IMR-90 (cell line): ENCODE measurements around the gene TMC3. TPM values are rescaled to one million over a fixed set of nuclear protein-coding genes. Genes with fewer than 3 reads are reported as not detected.

Experiments
- ATAC-seq: fragments of 200-7000 bp; cut with Tn5 transposase; 2 replicates; pipeline ENCODE4 v1.9.1; 2020; ENCODE audit warnings: low read depth, mild to moderate bottlenecking, moderate library complexity
- BruUV-seq: library from RNA; stranded (reverse); fragments of 400-500 nt; replicated peaks from 2 replicates; lab custom pipeline; 2021; lab: Mats Ljungman, UMichigan
- CTCF ChIA-PET: fragments of 300-600 bp; formaldehyde crosslinking; extraction: SDS; loops from one replicate; lab custom pipeline; 2021; ENCODE audit warnings: antibody characterized with exemption; lab: Yijun Ruan, JAX
- POLR2A ChIA-PET: fragments of 300-600 bp; sonication (Branson Sonifier 250); formaldehyde crosslinking; loops from one replicate; lab custom pipeline; 2022; ENCODE audit warnings: antibody characterized with exemption; ENCODE audit not compliant: unreplicated experiment; lab: Charles Lee
- DNase-seq: peaks from one replicate; pipeline ENCODE4 v3.0.0; 2013
- H2AFZ ChIP-seq: replicated peaks from 2 replicates; pipeline ENCODE3; 2013; ENCODE audit warnings: low read length, mild to moderate bottlenecking; ENCODE audit not compliant: poor library complexity
- H2AK5ac ChIP-seq: 2 replicates; pipeline ENCODE4 v1.6.1; 2013; ENCODE audit warnings: low read depth, low read length, inconsistent platforms
- H2AK9ac ChIP-seq: replicated peaks from 2 replicates; pipeline ENCODE3; 2013; ENCODE audit warnings: mild to moderate bottlenecking, low read depth, low read length, moderate library complexity; ENCODE audit not compliant: poor library complexity
- H2BK120ac ChIP-seq: 2 replicates; pipeline ENCODE4 v1.6.1; 2013; ENCODE audit warnings: low read depth, low read length, inconsistent platforms
- H2BK15ac ChIP-seq: 3 replicates; pipeline ENCODE4 v1.6.1; 2013; ENCODE audit warnings: low read depth, low read length, inconsistent platforms
- H2BK20ac ChIP-seq: 2 replicates; pipeline ENCODE4 v1.6.1; 2013; ENCODE audit warnings: low read depth, mild to moderate bottlenecking, inconsistent platforms, low read length, moderate library complexity
- H2BK5ac ChIP-seq: 2 replicates; pipeline ENCODE4 v1.6.1; 2013; ENCODE audit warnings: mild to moderate bottlenecking, low read depth, low read length, inconsistent platforms; ENCODE audit not compliant: poor library complexity, severe bottlenecking
- H3K14ac ChIP-seq: replicated peaks from 2 replicates; pipeline ENCODE4 v1.6.1; 2013; ENCODE audit warnings: low read depth, low read length, inconsistent platforms
- H3K18ac ChIP-seq: 2 replicates; pipeline ENCODE4 v1.6.1; 2013; ENCODE audit warnings: low read depth, low read length, control low read depth
- H3K23ac ChIP-seq: 2 replicates; pipeline ENCODE4 v1.6.1; 2013; ENCODE audit warnings: low read depth, low read length, inconsistent platforms
- H3K27ac ChIP-seq: 2 replicates; pipeline ENCODE4 v1.5.1; 2013; ENCODE audit warnings: mild to moderate bottlenecking, control low read depth, low read length; ENCODE audit not compliant: insufficient read depth
- H3K27me3 ChIP-seq: 2 replicates; pipeline ENCODE4 v1.6.1; 2013; ENCODE audit warnings: low read length; ENCODE audit not compliant: control insufficient read depth, insufficient read depth
- H3K36me3 ChIP-seq: 2 replicates; pipeline ENCODE4 v1.6.1; 2013; ENCODE audit warnings: low read length, mixed read lengths; ENCODE audit not compliant: control insufficient read depth, insufficient read depth
- H3K4ac ChIP-seq: 2 replicates; pipeline ENCODE4 v1.6.1; 2013; ENCODE audit warnings: low read depth, low read length, inconsistent platforms
- H3K4me1 ChIP-seq: 2 replicates; pipeline ENCODE4 v1.6.1; 2013; ENCODE audit warnings: low read length, mixed read lengths; ENCODE audit not compliant: control insufficient read depth, insufficient read depth
- H3K4me2 ChIP-seq: 2 replicates; pipeline ENCODE4 v1.6.1; 2013; ENCODE audit warnings: low read depth, mild to moderate bottlenecking, control low read depth, low read length, moderate library complexity
- H3K4me3 ChIP-seq: 2 replicates; pipeline ENCODE4 v1.5.1; 2013; ENCODE audit warnings: low read depth, mild to moderate bottlenecking, control low read depth, low read length, moderate library complexity; ENCODE audit not compliant: insufficient read depth
- H3K56ac ChIP-seq: 2 replicates; pipeline ENCODE4 v1.6.1; 2013; ENCODE audit warnings: low read length, inconsistent platforms; ENCODE audit not compliant: insufficient read depth; ENCODE audit errors: extremely low read depth
- H3K79me1 ChIP-seq, 2 experiments: 2 replicates each; pipeline ENCODE4 v1.6.1; 2013; ENCODE audit warnings: low read length in 2 of 2, inconsistent platforms in 1 of 2, low read depth in 1 of 2
- H3K9ac ChIP-seq: 2 replicates; pipeline ENCODE4 v1.6.1; 2013; ENCODE audit warnings: low read depth, low read length, control low read depth
- H3K9me1 ChIP-seq: 2 replicates; pipeline ENCODE4 v1.6.1; 2013; ENCODE audit warnings: low read length, inconsistent platforms; ENCODE audit not compliant: insufficient read depth
- H3K9me3 ChIP-seq: 2 replicates; pipeline ENCODE4 v1.6.1; 2013; ENCODE audit warnings: low read length; ENCODE audit not compliant: control insufficient read depth, insufficient read depth
- H4K20me1 ChIP-seq: 2 replicates; pipeline ENCODE4 v1.6.1; 2013; ENCODE audit warnings: low read length, inconsistent platforms; ENCODE audit not compliant: insufficient read depth
- H4K5ac ChIP-seq: 2 replicates; pipeline ENCODE4 v1.6.1; 2013; ENCODE audit warnings: mild to moderate bottlenecking, low read depth, low read length, control low read depth
- H4K8ac ChIP-seq, 2 experiments: 2 replicates each; pipeline ENCODE4 v1.6.1; 2013; ENCODE audit warnings: low read depth in 2 of 2, low read length in 2 of 2, control low read depth in 1 of 2, inconsistent platforms in 1 of 2
- H4K91ac ChIP-seq: 2 replicates; pipeline ENCODE4 v1.6.1; 2013; ENCODE audit warnings: low read depth, low read length, inconsistent platforms; ENCODE audit not compliant: insufficient read depth
- FOS ChIP-seq: fragments of 150-350 bp; IDR thresholded peaks from 2 replicates; pipeline ENCODE4 v1.6.1; 2016; ENCODE audit warnings: low read depth, low read length
- MAZ ChIP-seq: IDR thresholded peaks from 2 replicates; pipeline ENCODE4 v1.6.1; 2012; ENCODE audit warnings: low read depth, mild to moderate bottlenecking, low read length, improper control_type of control experiment, moderate library complexity, borderline replicate concordance
- MXI1 ChIP-seq: IDR thresholded peaks from 2 replicates; pipeline ENCODE4 v1.6.1; 2012; ENCODE audit warnings: low read depth, mild to moderate bottlenecking, low read length, moderate library complexity, borderline replicate concordance
- NFE2L2 ChIP-seq: fragments of 150-350 bp; IDR thresholded peaks from 2 replicates; pipeline ENCODE4 v1.6.1; 2016; ENCODE audit warnings: low read depth, mild to moderate bottlenecking, low read length
- POLR2A ChIP-seq: IDR thresholded peaks from 2 replicates; pipeline ENCODE4 v1.6.1; 2012; ENCODE audit warnings: mild to moderate bottlenecking, low read depth, low read length
- RAD21 ChIP-seq: IDR thresholded peaks from 2 replicates; pipeline ENCODE4 v1.6.1; 2012; ENCODE audit warnings: low read length, improper control_type of control experiment
- RFX5 ChIP-seq: IDR thresholded peaks from 2 replicates; pipeline ENCODE4 v1.8.0; 2012; ENCODE audit warnings: low read depth, mild to moderate bottlenecking, low read length, moderate library complexity
- WGBS, 2 experiments: methylation state at CpG; one replicate each; pipeline versions ENCODE4 v1.1.5 to v1.1.7; 2013; ENCODE audit warnings: missing lambda C conversion rate in 2 of 2; ENCODE audit not compliant: insufficient read length in 1 of 2; ENCODE audit errors: extremely low coverage in 2 of 2; 5-methylcytosine and 5-hydroxymethylcytosine counted together
- dilution Hi-C: fragments of 300-500 bp; cut with HindIII; formaldehyde crosslinking; loops from one replicate; pipeline ENCODE4 v1.14.3; 2018; ENCODE audit warnings: low sequenced_read_pairs; ENCODE audit not compliant: unreplicated experiment
- in situ Hi-C: fragments of 300-500 bp; cut with MboI; formaldehyde crosslinking; loops from 3 replicates; pipeline ENCODE4 v1.14.3; 2019; ENCODE audit warnings: low sequenced_read_pairs, inconsistent platforms, mixed read lengths
- intact Hi-C: fragments of 100-400 bp; cut with micrococcal nuclease; formaldehyde crosslinking; loops from 2 replicates; pipeline ENCODE4 v1.10.0; 2022
- polyA plus RNA-seq, 3 experiments: library from polyadenylated mRNA; depleted of rRNA; stranded (reverse); fragments of >200 nt; gene quantifications; 2 replicates each; pipeline ENCODE4 v1.2.3, GENCODE V29; 2012; ENCODE audit warnings: low replicate concordance in 1 of 3
- total RNA-seq: library from RNA; depleted of rRNA; stranded (reverse); fragments of >200 nt; gene quantifications from 2 replicates; pipeline ENCODE4 v1.2.3, GENCODE V29; 2012
- TF ChIP-seq, protein P1 (sequence below): conservative IDR thresholded peaks from 2 replicates; pipeline ENCODE4 v1.5.1; 2012; ENCODE audit warnings: mild to moderate bottlenecking, low read depth, low read length, improper control_type of control experiment
- TF ChIP-seq, protein P2 (sequence below): fragments of 150-350 bp; IDR thresholded peaks from 2 replicates; pipeline ENCODE4 v1.6.1; 2017; ENCODE audit warnings: mild to moderate bottlenecking, antibody characterized with exemption, low read length, low read depth
- TF ChIP-seq, protein P3 (sequence below): fragments of 150-350 bp; IDR thresholded peaks from 2 replicates; pipeline ENCODE4 v1.6.1; 2016; ENCODE audit warnings: low read depth, mild to moderate bottlenecking, low read length, moderate library complexity, borderline replicate concordance

TMC3 gene
- total and polyA plus RNA-seq, 2 of the 4 experiments (the other 2 are of a cell fraction), result not detected

DNA sequence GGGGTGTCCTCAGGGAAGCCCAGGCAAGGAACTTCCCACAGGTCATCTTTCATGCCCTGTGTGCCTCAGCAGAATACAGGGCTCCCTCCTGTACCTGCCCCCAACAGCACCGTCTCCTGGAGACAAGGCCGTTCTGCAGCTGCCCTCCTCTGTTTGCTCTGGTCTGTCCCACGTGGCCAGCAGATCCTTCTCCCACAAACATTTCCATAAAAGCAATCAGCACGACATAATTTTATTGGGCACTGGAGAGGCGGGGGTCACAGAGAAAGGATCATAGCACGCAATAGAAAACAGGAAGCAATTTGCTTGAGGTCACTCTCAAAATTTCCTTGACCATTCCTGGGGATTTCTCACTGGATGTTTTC, 79.5 kb downstream of the TMC3 start:
- H3K36me3 ChIP-seq, result peaks cover 15% of the 10 kb centered on the region; the same call in 1 of the 2 replicates
- ChIA-PET POLR2A (no interaction called here), CTCF (no interaction called here)
- no peaks in the 10 kb centered on the region for H3K9me3 ChIP-seq
- H3K79me1 ChIP-seq, result no peaks in the 10 kb centered on the region
- no peak overlapping the region; the same call in 1 of the 2 replicates for H3K23ac ChIP-seq
- no peaks in the 10 kb centered on the region for H3K27me3 ChIP-seq
- no peak overlapping the region for H4K5ac ChIP-seq
- H2BK5ac ChIP-seq, result no peak overlapping the region
- H2BK120ac ChIP-seq, result no peak overlapping the region
- dilution Hi-C loops (no loop called here), in situ Hi-C loops (no loop called here), intact Hi-C loops (no loop called here)
- BruUV-seq, result no TSS peak
- no peaks in the 10 kb centered on the region for H3K4me1 ChIP-seq
- no peak overlapping the region for H2BK15ac ChIP-seq
- no peak overlapping the region for H3K4ac ChIP-seq
- H3K9ac ChIP-seq, result no peak overlapping the region
- no peak for TF ChIP-seq RFX5
- TF ChIP-seq, protein P1, sequence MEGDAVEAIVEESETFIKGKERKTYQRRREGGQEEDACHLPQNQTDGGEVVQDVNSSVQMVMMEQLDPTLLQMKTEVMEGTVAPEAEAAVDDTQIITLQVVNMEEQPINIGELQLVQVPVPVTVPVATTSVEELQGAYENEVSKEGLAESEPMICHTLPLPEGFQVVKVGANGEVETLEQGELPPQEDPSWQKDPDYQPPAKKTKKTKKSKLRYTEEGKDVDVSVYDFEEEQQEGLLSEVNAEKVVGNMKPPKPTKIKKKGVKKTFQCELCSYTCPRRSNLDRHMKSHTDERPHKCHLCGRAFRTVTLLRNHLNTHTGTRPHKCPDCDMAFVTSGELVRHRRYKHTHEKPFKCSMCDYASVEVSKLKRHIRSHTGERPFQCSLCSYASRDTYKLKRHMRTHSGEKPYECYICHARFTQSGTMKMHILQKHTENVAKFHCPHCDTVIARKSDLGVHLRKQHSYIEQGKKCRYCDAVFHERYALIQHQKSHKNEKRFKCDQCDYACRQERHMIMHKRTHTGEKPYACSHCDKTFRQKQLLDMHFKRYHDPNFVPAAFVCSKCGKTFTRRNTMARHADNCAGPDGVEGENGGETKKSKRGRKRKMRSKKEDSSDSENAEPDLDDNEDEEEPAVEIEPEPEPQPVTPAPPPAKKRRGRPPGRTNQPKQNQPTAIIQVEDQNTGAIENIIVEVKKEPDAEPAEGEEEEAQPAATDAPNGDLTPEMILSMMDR, result no peak
- no peak for TF ChIP-seq POLR2A
- no peak for TF ChIP-seq MXI1
- TF ChIP-seq, protein P2, sequence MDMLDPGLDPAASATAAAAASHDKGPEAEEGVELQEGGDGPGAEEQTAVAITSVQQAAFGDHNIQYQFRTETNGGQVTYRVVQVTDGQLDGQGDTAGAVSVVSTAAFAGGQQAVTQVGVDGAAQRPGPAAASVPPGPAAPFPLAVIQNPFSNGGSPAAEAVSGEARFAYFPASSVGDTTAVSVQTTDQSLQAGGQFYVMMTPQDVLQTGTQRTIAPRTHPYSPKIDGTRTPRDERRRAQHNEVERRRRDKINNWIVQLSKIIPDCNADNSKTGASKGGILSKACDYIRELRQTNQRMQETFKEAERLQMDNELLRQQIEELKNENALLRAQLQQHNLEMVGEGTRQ, result no peak
- no peak for TF ChIP-seq NFE2L2
- TF ChIP-seq RAD21, result no peak
- TF ChIP-seq, protein P3, sequence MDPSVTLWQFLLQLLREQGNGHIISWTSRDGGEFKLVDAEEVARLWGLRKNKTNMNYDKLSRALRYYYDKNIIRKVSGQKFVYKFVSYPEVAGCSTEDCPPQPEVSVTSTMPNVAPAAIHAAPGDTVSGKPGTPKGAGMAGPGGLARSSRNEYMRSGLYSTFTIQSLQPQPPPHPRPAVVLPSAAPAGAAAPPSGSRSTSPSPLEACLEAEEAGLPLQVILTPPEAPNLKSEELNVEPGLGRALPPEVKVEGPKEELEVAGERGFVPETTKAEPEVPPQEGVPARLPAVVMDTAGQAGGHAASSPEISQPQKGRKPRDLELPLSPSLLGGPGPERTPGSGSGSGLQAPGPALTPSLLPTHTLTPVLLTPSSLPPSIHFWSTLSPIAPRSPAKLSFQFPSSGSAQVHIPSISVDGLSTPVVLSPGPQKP, result no peak
- no peak for TF ChIP-seq MAZ
- TF ChIP-seq FOS, result no peak
- no peak overlapping the region for H2AK9ac ChIP-seq
- no peak overlapping the region for H3K4me3 ChIP-seq
- no peak overlapping the region for H3K14ac ChIP-seq
- H4K91ac ChIP-seq, result no peak overlapping the region
- H3K9me1 ChIP-seq, result peaks cover 15% of the 10 kb centered on the region
- no peak overlapping the region for H3K18ac ChIP-seq
- no peak overlapping the region for H3K56ac ChIP-seq
- WGBS, 2 experiments, result 53% methylated on average over 3 of the region's 6 CpGs; no CpG with 5 or more reads in 1 of the 2 experiments
- no peak for ATAC-seq
- no peak overlapping the region for H2BK20ac ChIP-seq
- no peak overlapping the region for H3K4me2 ChIP-seq
- no peaks in the 10 kb centered on the region for H4K20me1 ChIP-seq
- no peak overlapping the region for H2AFZ ChIP-seq
- no peak overlapping the region for H4K8ac ChIP-seq
- no peak for DNase-seq
- no peak overlapping the region for H2AK5ac ChIP-seq
- no peak overlapping the region for H3K27ac ChIP-seq
